Lower lobe of right lung (tissue), 2 donors: ENCODE results near the gene KCTD15. TPM values are rescaled to one million over a fixed set of nuclear protein-coding genes. Genes with fewer than 3 reads are reported as not detected.
"Not testable (repeated sequence)": the region's sequence is repeated elsewhere in the genome, so short reads cannot be mapped to it uniquely, and the experiment has no call there.

Experiments
- ATAC-seq, 2 donors: fragments of 200-7000 bp; cut with Tn5 transposase; one replicate each; pipeline ENCODE4 v1.9.1; 2020 to 2022; ENCODE audit warnings: mild to moderate bottlenecking in 2 of 2, moderate library complexity in 2 of 2
- DNase-seq: peaks from one replicate; pipeline ENCODE4 v3.0.0-alpha.2; 2020
- H3K27ac ChIP-seq: fragments of 200-600 bp; one replicate; pipeline ENCODE4 v1.8.0; 2022
- H3K27me3 ChIP-seq: fragments of 200-600 bp; one replicate; pipeline ENCODE4 v1.8.0; 2022; ENCODE audit warnings: low read depth
- H3K36me3 ChIP-seq: fragments of 200-600 bp; one replicate; pipeline ENCODE4 v1.8.0; 2022; ENCODE audit warnings: mild to moderate bottlenecking
- H3K4me1 ChIP-seq: fragments of 200-600 bp; one replicate; pipeline ENCODE4 v1.8.0; 2022
- H3K4me3 ChIP-seq: fragments of 200-600 bp; one replicate; pipeline ENCODE4 v1.8.0; 2022; ENCODE audit warnings: mild to moderate bottlenecking
- H3K9me3 ChIP-seq: fragments of 200-600 bp; one replicate; pipeline ENCODE4 v1.8.0; 2022
- intact Hi-C: fragments of 100-400 bp; cut with DNase I; formaldehyde crosslinking; loops from one replicate; pipeline ENCODE4 v1.11.0; 2022
- total RNA-seq: library from RNA; stranded (reverse); fragmentation: NEBNext Ultra II Directional; extraction: Animal tissue kit (Norgen Biotek cat#: 25700); gene quantifications from one replicate; pipeline ENCODE4 v1.2.1, GENCODE V29; 2021
- TF ChIP-seq, protein P1 (sequence below): fragments of 200-600 bp; IDR thresholded peaks from one replicate; pipeline ENCODE4 v1.8.0; 2022; ENCODE audit warnings: antibody characterized with exemption, mild to moderate bottlenecking
- donor health status: DM: no; HTN: yes; CAD: no; lungs with severe emphysema.

Gene KCTD15
- total RNA-seq, 1 donor from 2014 or later: 27.0 TPM

DNA sequence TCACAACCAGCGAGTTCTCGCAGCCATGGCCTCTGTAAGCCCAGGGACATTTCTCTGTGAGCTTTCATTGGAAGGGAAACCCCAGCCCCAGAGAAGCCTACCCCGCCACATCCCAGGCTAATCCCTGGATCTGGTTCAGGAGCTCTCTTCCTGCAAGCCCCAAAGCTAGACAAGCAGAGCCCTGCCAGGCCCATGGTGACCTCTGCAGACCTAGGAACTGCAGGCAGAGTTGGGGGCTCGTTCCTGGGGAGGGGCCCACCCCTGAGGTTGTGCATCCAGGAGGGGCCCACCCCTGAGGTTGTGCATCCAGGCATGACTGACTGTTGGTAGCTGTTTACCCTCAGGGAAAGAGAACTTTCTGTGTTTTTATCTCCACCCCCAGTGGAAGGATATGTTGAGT is 21.7 kb downstream of the KCTD15 start:
- peak; percentile 28 for DNase-seq
- no peaks in the 10 kb centered on the region for H3K36me3 ChIP-seq
- intact Hi-C loops: no loop called here
- TF ChIP-seq, protein P1, sequence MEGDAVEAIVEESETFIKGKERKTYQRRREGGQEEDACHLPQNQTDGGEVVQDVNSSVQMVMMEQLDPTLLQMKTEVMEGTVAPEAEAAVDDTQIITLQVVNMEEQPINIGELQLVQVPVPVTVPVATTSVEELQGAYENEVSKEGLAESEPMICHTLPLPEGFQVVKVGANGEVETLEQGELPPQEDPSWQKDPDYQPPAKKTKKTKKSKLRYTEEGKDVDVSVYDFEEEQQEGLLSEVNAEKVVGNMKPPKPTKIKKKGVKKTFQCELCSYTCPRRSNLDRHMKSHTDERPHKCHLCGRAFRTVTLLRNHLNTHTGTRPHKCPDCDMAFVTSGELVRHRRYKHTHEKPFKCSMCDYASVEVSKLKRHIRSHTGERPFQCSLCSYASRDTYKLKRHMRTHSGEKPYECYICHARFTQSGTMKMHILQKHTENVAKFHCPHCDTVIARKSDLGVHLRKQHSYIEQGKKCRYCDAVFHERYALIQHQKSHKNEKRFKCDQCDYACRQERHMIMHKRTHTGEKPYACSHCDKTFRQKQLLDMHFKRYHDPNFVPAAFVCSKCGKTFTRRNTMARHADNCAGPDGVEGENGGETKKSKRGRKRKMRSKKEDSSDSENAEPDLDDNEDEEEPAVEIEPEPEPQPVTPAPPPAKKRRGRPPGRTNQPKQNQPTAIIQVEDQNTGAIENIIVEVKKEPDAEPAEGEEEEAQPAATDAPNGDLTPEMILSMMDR: no peak
- H3K4me1 ChIP-seq: peaks cover 52% of the 10 kb centered on the region
- H3K9me3 ChIP-seq: no peaks in the 10 kb centered on the region
- H3K27ac ChIP-seq: no peak overlapping the region
- ATAC-seq: no peak
- no peak overlapping the region for H3K4me3 ChIP-seq
- no peaks in the 10 kb centered on the region for H3K27me3 ChIP-seq

DNA sequence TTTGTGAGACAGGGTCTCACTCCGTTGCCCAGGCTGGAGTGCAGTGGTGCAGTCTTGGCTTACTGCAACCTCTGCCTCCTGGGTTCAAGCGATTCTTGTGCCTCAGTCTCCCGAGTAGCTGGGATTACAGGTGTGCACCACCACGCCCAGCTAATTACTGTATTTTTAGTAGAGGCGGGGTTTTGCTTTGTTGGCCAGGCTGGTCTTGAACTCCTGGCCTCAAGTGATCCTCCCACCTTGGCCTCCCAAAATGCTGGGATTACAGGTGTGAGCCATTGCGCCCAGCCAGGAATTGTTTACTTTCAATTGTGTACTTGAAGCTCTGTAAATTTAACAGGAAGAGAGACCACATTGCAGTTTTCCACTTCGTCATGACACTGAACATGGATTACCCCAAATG is 22.4 kb downstream of the KCTD15 start:
- H3K4me1 ChIP-seq: peaks cover 51% of the 10 kb centered on the region
- peak; percentile 4 for DNase-seq
- intact Hi-C loops: not testable (repeated sequence)

DNA sequence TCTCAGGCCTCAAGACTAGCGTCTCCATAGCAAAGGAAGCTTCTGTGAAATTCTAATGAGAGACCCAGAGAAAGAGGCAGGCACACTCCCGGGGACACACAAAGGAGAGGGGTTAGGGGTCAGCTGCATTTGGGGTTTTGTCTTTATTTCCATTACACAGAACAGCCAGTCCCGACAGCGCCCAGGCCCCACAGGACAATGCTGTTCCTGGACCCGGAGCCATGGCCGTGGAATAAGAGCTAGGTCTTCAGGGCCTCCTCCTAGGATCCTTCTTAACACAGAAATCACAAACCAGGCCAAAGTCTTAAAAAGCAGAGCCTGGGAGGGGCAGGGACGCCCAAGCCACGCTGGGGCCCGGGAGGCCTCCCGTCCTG is 22.8 kb downstream of the KCTD15 start:
- Histone ChIP-seq H3K27ac (peak overlapping the region; percentile 91), H3K27me3 (no peaks in the 10 kb centered on the region), H3K9me3 (no peaks in the 10 kb centered on the region), H3K36me3 (no peaks in the 10 kb centered on the region), H3K4me1 (peaks cover 46% of the 10 kb centered on the region), H3K4me3 (peak overlapping the region; percentile 63)
- no peak for ATAC-seq
- TF ChIP-seq, protein P1: no peak
- no peak for DNase-seq
- intact Hi-C loops: no loop called here

More for the DNA sequence above, 22.4 kb downstream of the KCTD15 start:
- H3K4me3 ChIP-seq, H3K9me3 ChIP-seq, ATAC-seq, H3K27me3 ChIP-seq, H3K36me3 ChIP-seq: not testable (repeated sequence)
- H3K27ac ChIP-seq: peak overlapping the region; percentile 91

DNA sequence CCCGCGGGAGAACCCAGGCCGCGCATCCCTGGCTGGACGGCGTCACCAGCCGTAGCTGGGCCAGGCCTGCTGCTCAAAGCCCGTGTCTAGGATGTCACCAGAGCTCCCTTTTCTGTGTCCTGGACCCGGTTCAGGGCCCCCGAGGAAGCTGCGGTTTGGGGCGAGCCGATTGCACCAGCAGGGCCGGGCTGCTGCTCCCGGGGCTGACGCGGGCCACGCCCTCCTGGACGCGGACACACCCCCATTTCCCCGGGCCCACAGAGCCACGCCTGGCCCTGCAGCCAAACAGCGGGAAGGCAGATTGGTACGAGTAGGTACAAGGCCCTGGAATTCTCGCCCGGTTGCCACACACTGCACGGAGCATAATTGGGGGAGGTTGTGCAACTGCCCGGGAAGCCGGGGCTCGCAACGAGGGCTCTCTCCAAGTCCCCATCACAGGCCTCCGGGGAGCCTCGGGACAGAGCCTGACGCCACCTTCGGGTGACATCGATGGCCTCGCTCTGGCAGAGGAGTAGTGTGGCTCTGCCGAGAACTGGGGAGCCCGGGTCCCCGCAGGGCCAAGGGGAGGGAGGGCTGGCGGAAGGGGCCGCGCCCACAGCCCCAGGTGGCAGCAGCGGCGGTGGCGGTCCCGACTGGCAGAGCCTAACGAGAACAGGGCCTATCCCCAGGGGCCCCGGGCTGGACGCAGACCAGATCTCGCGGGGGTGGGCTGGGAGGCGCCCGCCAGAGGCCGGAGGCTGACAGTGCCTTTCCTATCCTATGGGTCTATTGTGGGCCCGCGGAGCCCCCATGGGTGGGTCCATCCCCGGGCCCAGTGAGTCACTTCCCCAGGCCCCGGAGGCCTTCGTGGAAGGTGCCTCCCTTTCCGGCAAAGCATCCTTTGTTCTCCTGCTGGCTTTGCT is 23.5 kb downstream of the KCTD15 start:
- H3K27ac ChIP-seq: peak overlapping the region; percentile 91
- DNase-seq (peak; percentile 93), ATAC-seq (peak; percentile 94 to 95)
- TF ChIP-seq, protein P1: peak; percentile 23
- H3K4me3 ChIP-seq: peak overlapping the region; percentile 63
- H3K36me3 ChIP-seq: no peaks in the 10 kb centered on the region
- peaks cover 41% of the 10 kb centered on the region for H3K4me1 ChIP-seq
- intact Hi-C loops: no loop called here
- H3K27me3 ChIP-seq: no peaks in the 10 kb centered on the region
- H3K9me3 ChIP-seq: no peaks in the 10 kb centered on the region

DNA sequence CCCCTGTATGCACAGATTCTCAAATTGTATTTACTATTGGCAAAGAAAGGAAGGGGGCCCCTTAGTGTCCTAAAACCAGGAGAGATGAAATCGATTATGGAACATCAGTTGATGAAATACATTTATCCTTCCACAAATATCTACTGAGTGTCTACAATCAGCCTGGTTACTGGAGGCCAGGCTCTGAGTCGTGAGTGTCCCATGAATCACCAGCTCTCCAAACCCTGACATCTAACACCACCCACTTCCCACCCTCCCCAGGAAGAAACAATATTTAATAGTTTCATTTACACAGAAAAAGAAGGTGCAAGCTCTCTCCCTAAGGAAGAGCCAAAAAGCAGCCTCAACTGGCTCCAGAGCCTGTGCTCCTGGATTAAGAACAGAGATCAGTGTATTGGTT is 25.2 kb downstream of the KCTD15 start:
- Histone ChIP-seq H3K36me3 (no peaks in the 10 kb centered on the region), H3K9me3 (no peaks in the 10 kb centered on the region), H3K4me1 (peaks cover 28% of the 10 kb centered on the region), H3K27me3 (no peaks in the 10 kb centered on the region), H3K27ac (no peak overlapping the region), H3K4me3 (no peak overlapping the region)
- intact Hi-C loops: no loop called here
- TF ChIP-seq, protein P1: no peak
- ATAC-seq (no peak), DNase-seq (no peak)

DNA sequence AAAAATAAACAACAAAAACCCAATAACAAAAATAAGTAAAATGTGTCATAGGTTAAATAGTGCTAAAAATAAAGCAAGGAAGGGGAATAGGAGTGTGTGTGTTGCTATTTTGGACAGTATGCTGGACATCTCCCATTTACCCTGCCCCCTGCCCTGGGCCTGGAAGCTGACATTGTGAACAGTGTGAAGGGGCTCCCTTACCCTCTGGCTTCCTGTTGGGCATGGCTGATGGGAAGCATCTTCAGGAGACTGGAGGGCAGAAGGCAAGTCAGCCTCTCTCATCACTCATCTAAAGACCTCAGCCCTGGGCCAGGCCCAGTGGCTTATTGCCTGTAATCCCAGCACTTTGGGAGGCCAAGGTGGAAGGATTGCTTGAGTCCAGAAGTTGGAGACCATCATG is 26.7 kb downstream of the KCTD15 start:
- no peak overlapping the region for H3K27ac ChIP-seq
- no peak overlapping the region for H3K4me3 ChIP-seq
- ATAC-seq (no peak), DNase-seq (no peak)
- H3K27me3 ChIP-seq: no peaks in the 10 kb centered on the region
- no peaks in the 10 kb centered on the region for H3K36me3 ChIP-seq
- TF ChIP-seq, protein P1: no peak
- H3K9me3 ChIP-seq: no peaks in the 10 kb centered on the region
- peaks cover 26% of the 10 kb centered on the region for H3K4me1 ChIP-seq
- intact Hi-C loops: no loop called here
